BE2C (cell line): ENCODE data around the gene CHD3.

Experiments used
- DNase-seq: peaks from one replicate; pipeline ENCODE4 v3.0.0-alpha.2; 2020
- H3K27me3 ChIP-seq: fragments of 250-450 bp; sonication (Bioruptor Pico); 2 replicates; pipeline ENCODE4 v1.5.1; 2020; ENCODE audit warnings: mild to moderate bottlenecking
- H3K36me3 ChIP-seq: fragments of 250-450 bp; sonication (Bioruptor Pico); 2 replicates; pipeline ENCODE4 v1.5.1; 2020; ENCODE audit warnings: mild to moderate bottlenecking
- H3K4me1 ChIP-seq: fragments of 250-450 bp; sonication (Bioruptor Pico); 2 replicates; pipeline ENCODE4 v1.5.1; 2020
- H3K4me3 ChIP-seq: 2 replicates; pipeline ENCODE4 v1.5.1; 2011; ENCODE audit warnings: low read depth, low read length
- H3K9me3 ChIP-seq: fragments of 250-450 bp; sonication (Bioruptor Pico); 2 replicates; pipeline ENCODE4 v1.5.1; 2020
- CTCF ChIP-seq: IDR thresholded peaks from 2 replicates; pipeline ENCODE4 v1.5.1; 2012; ENCODE audit warnings: mild to moderate bottlenecking, low read depth, low read length

The CHD3 gene

GRCh38 chr17:7887482-7888183 is 956 bp upstream of the CHD3 start:
- H3K27me3 ChIP-seq, result no peaks in the 10 kb centered on the region
- H3K9me3 ChIP-seq, result no peaks in the 10 kb centered on the region
- no peak for TF ChIP-seq CTCF
- H3K36me3 ChIP-seq, result peaks cover 10% of the 10 kb centered on the region
- H3K4me1 ChIP-seq, result no peaks in the 10 kb centered on the region; the same call in 1 of the 2 replicates
- peak; percentile 88 for DNase-seq
- peak overlapping the region; percentile 69 for H3K4me3 ChIP-seq

DNA sequence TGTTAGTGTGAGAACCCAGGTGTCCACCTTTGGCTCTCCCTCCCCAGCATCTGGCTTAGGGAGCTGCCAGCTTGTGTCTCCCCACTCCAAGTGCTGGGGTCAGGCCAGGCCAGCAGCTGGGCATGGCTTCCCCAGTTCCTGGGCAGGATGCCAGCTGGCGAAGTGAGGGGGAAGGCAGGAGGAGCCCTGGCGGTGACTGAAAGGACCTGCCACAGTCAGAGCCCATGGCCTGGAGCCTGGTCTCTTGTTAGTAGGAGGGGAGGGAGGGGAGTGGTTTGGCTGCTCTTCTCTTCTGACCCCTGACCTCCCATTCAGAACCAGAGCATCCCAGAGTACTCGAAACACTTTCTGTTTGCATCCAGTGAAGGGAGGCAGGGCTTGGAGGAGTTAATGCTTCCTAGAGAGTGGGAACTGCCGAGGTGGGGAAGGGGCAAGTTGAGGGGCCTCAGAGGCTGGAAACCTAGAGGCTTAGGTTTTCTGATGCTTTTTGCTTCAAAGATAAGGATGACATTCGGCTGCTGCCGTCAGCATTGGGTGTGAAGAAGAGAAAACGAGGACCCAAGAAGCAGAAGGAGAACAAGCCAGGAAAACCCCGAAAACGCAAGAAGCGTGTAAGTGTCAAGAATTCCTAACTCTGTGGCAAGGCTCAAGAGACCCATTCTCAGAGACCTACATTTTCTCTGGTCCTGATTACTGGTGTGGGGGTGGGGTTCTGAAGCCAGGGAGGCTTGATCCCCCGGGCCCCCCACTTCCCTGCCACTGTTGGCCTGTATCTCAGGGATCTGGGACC is 772 bp downstream of the CHD3 start:
- peak overlapping the region; percentile 55 for H3K4me3 ChIP-seq
- peak; percentile 95 for DNase-seq
- no peaks in the 10 kb centered on the region for H3K27me3 ChIP-seq
- no peaks in the 10 kb centered on the region; the same call in 1 of the 2 replicates for H3K4me1 ChIP-seq
- peaks cover 16% of the 10 kb centered on the region for H3K36me3 ChIP-seq
- TF ChIP-seq CTCF, result peak; percentile 42
- H3K9me3 ChIP-seq, result no peaks in the 10 kb centered on the region

DNA sequence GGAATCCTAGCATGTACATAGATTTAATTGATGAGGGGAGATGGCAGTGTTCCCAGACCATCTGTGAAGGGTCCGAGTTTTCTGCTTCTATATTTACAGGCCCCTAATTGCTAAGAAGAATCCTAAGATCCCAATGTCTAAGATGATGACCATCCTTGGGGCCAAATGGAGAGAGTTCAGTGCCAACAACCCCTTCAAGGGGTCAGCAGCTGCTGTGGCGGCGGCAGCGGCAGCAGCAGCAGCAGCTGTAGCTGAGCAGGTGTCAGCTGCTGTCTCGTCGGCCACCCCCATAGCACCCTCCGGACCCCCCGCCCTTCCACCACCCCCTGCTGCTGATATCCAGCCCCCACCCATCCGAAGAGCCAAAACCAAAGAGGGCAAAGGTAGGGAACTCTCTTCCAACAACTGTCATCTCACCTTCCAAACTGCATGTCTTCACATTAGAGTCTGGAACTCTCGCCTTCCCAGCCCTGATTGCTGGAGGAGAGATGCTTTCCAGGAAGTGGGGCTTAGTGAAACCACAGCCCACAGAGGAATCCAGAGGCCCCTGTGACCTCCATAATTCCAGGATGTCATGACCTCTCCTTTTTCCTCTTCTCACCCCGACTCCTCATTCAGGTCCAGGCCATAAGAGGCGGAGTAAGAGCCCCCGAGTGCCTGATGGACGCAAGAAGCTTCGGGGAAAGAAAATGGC is 4.7 kb downstream of the CHD3 start:
- no peak for DNase-seq
- Histone ChIP-seq H3K9me3 (no peaks in the 10 kb centered on the region), H3K4me1 (no peaks in the 10 kb centered on the region; the same call in 1 of the 2 replicates), H3K27me3 (no peaks in the 10 kb centered on the region), H3K36me3 (peaks cover 41% of the 10 kb centered on the region), H3K4me3 (no peak overlapping the region)
- no peak for TF ChIP-seq CTCF

DNA sequence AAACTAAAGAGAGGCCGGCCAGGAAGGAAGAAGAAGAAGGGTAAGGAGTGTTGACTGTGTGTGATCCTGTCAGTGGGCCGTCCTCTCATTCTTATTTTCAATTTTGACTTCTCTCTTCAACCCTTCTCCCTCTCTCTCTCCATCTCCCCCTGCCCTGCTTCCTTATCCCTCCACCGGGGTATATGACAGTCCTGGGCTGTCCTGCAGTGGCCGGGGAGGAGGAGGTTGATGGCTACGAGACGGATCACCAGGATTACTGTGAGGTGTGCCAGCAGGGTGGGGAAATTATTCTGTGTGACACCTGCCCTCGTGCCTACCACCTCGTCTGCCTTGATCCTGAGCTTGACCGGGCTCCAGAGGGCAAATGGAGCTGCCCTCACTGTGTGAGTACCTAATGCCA is 5.6 kb downstream of the CHD3 start:
- no peak for TF ChIP-seq CTCF
- DNase-seq, result no peak
- no peaks in the 10 kb centered on the region for H3K9me3 ChIP-seq
- peaks cover 49% of the 10 kb centered on the region for H3K36me3 ChIP-seq
- H3K27me3 ChIP-seq, result no peaks in the 10 kb centered on the region
- no peak overlapping the region for H3K4me3 ChIP-seq
- H3K4me1 ChIP-seq, result no peaks in the 10 kb centered on the region; the same call in 1 of the 2 replicates

DNA sequence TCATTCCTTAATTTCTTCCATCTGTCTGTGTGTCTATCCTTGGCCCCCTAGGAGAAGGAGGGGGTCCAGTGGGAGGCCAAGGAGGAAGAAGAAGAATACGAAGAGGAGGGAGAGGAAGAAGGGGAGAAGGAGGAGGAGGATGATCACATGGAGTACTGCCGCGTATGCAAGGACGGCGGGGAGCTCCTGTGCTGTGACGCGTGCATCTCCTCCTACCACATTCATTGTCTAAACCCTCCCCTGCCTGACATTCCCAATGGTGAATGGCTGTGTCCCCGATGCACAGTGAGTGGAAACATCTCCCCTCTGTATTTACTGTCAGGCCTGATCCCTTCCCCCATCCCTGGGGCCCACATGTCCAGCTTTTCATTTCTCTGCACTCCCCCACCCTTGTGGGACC is 6.3 kb downstream of the CHD3 start:
- no peaks in the 10 kb centered on the region; the same call in 1 of the 2 replicates for H3K4me1 ChIP-seq
- no peak overlapping the region for H3K4me3 ChIP-seq
- TF ChIP-seq CTCF, result no peak
- H3K9me3 ChIP-seq, result no peaks in the 10 kb centered on the region
- no peak for DNase-seq
- peaks cover 49% of the 10 kb centered on the region for H3K36me3 ChIP-seq
- no peaks in the 10 kb centered on the region for H3K27me3 ChIP-seq

DNA sequence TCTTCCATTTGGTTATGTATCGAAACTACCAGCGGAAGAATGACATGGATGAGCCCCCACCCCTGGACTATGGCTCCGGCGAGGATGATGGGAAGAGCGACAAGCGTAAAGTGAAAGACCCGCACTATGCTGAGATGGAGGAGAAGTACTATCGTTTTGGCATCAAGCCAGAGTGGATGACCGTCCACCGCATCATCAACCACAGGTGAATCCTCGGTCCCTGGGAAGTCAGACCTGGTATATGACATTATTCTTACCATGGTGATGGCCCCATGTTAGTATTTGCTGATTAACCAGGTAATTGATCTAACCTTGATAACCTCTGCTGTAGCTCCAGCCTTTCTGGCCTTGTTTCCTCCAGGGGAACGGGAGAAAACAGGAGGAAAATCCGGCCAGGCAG is 8.5 kb downstream of the CHD3 start:
- peaks cover 46% of the 10 kb centered on the region for H3K36me3 ChIP-seq
- H3K4me1 ChIP-seq, result no peaks in the 10 kb centered on the region

More for the DNA sequence above, 8.5 kb downstream of the CHD3 start:
- Histone ChIP-seq H3K27me3 (no peaks in the 10 kb centered on the region), H3K9me3 (no peaks in the 10 kb centered on the region), H3K4me3 (no peak overlapping the region)
- no peak for TF ChIP-seq CTCF
- DNase-seq, result no peak
